Mucosa of stomach (tissue), 1 donor: ENCODE data around the gene ALK.

Experiments used
- H3K27me3 ChIP-seq: one replicate; pipeline ENCODE4 v1.7.0; 2013; ENCODE audit warnings: mild to moderate bottlenecking, low read length; ENCODE audit not compliant: control insufficient read depth, insufficient read depth
- H3K36me3 ChIP-seq: one replicate; pipeline ENCODE4 v1.7.0; 2013; ENCODE audit warnings: low read length; ENCODE audit not compliant: control insufficient read depth, insufficient read depth
- H3K4me1 ChIP-seq: one replicate; pipeline ENCODE4 v1.7.0; 2013; ENCODE audit warnings: mild to moderate bottlenecking, low read length; ENCODE audit not compliant: control insufficient read depth, insufficient read depth
- H3K4me3 ChIP-seq: one replicate; pipeline ENCODE4 v1.7.0; 2013; ENCODE audit warnings: low read length
- H3K9ac ChIP-seq: one replicate; pipeline ENCODE4 v1.7.0; 2013; ENCODE audit warnings: mild to moderate bottlenecking, low read length, moderate library complexity
- H3K9me3 ChIP-seq: one replicate; pipeline ENCODE4 v1.7.0; 2013; ENCODE audit warnings: mild to moderate bottlenecking, low read length, moderate library complexity; ENCODE audit not compliant: control insufficient read depth
- donor health status: Pancreatic carcinoma.

Gene ALK

DNA sequence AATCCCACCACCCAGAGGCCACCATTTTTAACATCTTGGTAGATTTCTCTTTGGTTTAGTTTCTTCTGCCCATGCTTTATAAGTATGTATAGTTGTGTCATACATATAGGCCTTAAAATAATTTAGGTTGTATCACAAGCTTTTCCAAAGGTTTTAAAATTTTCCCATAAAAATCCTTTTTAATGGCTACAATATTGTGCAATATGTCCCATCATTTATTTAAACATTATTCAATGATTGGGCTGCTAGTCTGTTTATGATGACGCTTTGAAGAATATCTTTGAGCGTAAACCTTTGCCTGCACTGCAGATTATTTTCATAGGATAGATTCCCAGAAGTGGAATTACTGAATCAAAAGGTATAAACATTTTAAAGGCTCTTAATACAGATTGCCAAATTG lies 588.8 kb downstream of the ALK start:
- Histone ChIP-seq H3K9ac (no peak overlapping the region), H3K9me3 (no peaks in the 10 kb centered on the region), H3K4me1 (no peaks in the 10 kb centered on the region), H3K36me3 (no peaks in the 10 kb centered on the region), H3K4me3 (no peak overlapping the region), H3K27me3 (peaks cover 4% of the 10 kb centered on the region)

DNA sequence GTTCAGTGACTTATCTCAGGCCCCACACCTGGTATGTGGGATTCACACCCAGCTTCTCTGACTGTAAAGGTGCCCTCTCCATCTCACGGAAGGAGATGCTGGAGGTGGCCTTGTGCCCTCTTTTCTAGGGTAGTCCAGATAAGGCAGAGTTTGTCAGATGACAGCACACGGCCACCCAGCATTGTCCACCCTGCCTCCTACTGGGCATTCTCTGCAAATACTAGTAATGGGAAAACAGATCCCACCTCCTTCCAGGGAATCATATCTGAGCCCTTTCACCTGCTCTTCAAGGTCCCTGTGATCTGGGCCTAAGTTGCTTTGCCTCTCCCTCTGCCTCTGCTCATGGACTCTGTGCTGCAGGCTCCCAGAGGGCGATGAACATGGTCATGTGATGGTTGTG lies 591.5 kb downstream of the ALK start:
- Histone ChIP-seq H3K27me3 (peaks cover 4% of the 10 kb centered on the region), H3K4me3 (no peak overlapping the region), H3K4me1 (no peaks in the 10 kb centered on the region), H3K9ac (no peak overlapping the region), H3K9me3 (no peaks in the 10 kb centered on the region), H3K36me3 (no peaks in the 10 kb centered on the region)

DNA sequence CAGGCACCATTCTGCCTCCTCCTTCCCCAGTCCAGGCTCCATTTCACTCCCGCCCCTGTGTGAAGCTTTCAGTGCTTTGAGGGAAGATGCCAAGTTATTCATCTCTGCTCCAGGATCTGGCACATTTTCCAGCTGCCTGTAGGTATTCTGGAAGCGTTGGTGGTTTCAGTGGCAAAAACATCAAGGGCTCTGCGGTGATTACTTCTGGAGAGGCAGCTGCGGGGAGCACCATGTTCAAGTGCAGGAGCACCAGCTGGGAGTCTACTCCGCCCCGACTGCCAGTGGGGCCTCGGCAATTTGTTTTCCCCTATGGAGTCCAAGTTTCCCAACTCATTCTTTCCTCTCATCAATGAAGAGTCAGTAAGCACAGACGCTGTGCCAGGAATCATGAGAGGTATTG lies 594.5 kb downstream of the ALK start:
- no peaks in the 10 kb centered on the region for H3K9me3 ChIP-seq
- no peaks in the 10 kb centered on the region for H3K4me1 ChIP-seq
- no peaks in the 10 kb centered on the region for H3K36me3 ChIP-seq
- peaks cover 8% of the 10 kb centered on the region for H3K27me3 ChIP-seq
- no peak overlapping the region for H3K9ac ChIP-seq
- no peak overlapping the region for H3K4me3 ChIP-seq

DNA sequence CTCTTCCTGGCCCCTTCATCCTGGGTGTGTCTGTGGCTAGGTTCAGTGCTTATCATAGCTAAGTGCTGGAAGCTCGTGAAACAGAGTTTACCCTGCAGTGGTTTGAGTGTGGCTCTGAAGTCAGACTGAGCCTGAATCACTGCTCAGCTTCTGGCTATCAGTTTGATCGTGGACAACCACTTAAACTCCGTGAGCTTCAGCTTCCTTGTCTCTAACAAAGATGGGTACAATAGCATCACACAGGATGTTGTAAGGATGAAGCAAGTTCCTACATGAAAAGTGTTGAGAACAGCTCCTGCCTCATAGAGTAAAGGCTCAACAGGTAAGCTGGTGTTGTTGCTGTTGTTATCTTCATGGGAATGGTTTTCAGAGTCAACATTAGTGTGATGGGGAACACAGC lies 595.8 kb downstream of the ALK start:
- no peak overlapping the region for H3K9ac ChIP-seq
- peaks cover 8% of the 10 kb centered on the region for H3K27me3 ChIP-seq
- H3K4me3 ChIP-seq: no peak overlapping the region
- H3K9me3 ChIP-seq: no peaks in the 10 kb centered on the region
- no peaks in the 10 kb centered on the region for H3K4me1 ChIP-seq
- no peaks in the 10 kb centered on the region for H3K36me3 ChIP-seq

DNA sequence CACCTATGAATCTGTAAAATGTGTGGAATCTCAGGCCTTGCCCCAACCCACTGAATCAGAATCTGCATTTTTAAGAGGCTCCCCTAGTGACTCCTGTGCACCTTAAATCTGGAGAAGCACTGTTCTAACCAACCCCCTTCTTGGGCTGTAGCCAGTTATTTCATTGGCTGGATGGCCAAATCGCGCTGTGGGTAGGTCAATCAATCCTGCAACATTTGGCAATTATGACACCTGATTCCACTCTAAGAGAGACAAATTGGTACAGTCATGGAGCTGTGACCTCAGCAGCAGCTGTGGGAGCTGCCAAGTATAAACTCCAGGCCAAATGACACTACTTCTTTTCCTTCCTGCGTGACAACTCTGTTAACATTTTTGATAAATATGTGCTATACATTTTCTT lies 597.4 kb downstream of the ALK start:
- Histone ChIP-seq H3K4me1 (no peaks in the 10 kb centered on the region), H3K9me3 (no peaks in the 10 kb centered on the region), H3K9ac (no peak overlapping the region), H3K36me3 (no peaks in the 10 kb centered on the region), H3K4me3 (no peak overlapping the region), H3K27me3 (peaks cover 8% of the 10 kb centered on the region)

DNA sequence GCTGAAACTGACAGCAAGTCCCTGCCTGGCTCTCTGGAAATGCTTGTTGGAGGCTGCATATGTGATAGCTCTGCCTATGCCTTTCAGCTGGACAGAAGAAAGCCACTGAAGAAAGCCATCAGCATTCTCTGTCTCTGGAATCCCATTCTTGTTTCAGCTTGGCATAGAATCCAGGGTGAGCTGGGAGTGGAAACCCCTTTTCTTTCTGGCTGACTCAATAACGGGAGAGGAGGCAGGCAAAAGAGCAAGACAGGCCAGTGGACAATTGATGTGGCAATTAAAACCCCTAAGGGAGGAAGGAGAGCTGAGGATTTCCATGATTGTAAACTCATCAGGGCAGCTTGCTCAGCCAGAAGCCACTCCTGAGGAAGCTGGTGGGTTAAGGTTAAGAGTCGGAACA lies 598.1 kb downstream of the ALK start:
- Histone ChIP-seq H3K27me3 (peaks cover 6% of the 10 kb centered on the region), H3K9ac (no peak overlapping the region), H3K36me3 (no peaks in the 10 kb centered on the region), H3K4me1 (no peaks in the 10 kb centered on the region), H3K4me3 (no peak overlapping the region), H3K9me3 (no peaks in the 10 kb centered on the region)

DNA sequence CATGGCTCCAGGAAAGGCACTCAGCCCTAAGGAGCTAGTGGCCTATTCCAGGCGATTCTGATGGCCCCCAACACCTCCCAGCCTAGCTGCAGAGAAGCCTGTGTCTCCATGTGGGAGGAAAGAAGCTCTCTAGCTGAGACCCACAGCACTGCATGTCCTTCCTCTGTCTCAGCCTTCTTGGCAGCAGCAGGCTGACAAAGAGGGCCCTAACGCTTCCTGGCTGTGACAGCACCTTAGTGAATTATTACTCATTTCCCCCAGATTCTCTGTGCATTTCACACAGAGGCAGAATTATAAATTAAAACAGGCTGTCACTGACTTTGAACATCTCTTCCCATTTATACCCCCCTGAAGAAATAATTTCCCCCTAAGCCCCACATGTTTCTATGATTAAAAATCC lies 599.4 kb downstream of the ALK start:
- Histone ChIP-seq H3K9ac (no peak overlapping the region), H3K4me3 (no peak overlapping the region), H3K27me3 (peaks cover 5% of the 10 kb centered on the region), H3K9me3 (no peaks in the 10 kb centered on the region), H3K4me1 (no peaks in the 10 kb centered on the region), H3K36me3 (no peaks in the 10 kb centered on the region)

DNA sequence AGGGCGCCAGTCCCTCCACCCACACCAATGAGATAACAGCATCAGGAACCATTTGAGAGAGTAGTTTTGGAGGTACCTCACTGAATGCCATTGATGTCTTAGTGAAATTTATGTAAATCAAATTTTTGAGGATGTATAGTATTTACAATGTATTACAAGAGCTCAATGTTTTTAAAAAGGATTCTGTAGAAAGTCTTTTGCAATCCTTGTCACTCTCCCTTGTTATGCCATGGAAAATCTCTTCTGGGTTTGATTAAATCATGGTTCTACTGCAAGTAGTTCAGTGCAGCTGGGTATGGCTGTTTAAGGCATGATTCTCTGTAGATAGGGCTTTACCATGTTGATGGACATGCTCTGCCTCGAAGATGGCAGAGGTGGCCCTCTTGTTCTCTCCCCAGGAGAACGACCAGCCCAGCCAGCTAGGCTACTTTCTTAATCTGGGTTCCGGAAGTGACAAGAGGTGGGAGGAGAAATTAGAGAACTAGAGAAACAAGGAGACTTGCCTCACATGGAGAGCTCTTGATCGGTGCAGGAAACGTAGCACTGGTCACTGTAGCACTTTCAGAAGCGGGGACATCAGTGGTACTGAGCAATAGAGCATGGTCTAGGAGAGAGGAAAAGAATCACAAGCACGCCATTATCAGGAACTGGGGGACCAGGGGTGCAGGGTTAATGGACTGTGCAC lies 603.4 kb downstream of the ALK start:
- Histone ChIP-seq H3K9ac (no peak overlapping the region), H3K4me3 (no peak overlapping the region), H3K9me3 (no peaks in the 10 kb centered on the region), H3K27me3 (peaks cover 3% of the 10 kb centered on the region), H3K4me1 (peaks cover 4% of the 10 kb centered on the region), H3K36me3 (no peaks in the 10 kb centered on the region)

DNA sequence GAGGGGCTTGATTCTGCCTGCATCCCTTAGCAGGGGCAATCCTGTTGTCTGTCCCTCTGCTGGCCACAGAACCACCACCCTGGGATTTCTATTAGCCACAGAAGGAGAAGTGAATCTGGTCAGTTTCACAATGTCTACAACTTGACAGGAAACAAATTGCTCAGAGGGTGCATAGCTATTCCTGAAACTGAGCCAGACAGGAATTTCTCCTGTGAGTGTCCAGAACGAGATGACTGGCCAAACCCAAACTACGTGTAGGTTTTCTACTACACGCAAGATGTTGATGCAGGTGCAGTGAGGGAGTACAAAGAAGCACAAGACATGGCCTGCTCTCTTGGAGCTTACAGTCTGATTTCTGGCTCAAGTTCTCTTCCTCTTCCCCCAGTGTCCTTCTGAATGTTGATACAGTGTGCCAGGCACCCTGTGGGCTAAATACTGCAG lies 604.3 kb downstream of the ALK start:
- Histone ChIP-seq H3K9me3 (no peaks in the 10 kb centered on the region), H3K27me3 (no peaks in the 10 kb centered on the region), H3K9ac (no peak overlapping the region), H3K4me1 (peaks cover 4% of the 10 kb centered on the region), H3K36me3 (no peaks in the 10 kb centered on the region), H3K4me3 (no peak overlapping the region)

DNA sequence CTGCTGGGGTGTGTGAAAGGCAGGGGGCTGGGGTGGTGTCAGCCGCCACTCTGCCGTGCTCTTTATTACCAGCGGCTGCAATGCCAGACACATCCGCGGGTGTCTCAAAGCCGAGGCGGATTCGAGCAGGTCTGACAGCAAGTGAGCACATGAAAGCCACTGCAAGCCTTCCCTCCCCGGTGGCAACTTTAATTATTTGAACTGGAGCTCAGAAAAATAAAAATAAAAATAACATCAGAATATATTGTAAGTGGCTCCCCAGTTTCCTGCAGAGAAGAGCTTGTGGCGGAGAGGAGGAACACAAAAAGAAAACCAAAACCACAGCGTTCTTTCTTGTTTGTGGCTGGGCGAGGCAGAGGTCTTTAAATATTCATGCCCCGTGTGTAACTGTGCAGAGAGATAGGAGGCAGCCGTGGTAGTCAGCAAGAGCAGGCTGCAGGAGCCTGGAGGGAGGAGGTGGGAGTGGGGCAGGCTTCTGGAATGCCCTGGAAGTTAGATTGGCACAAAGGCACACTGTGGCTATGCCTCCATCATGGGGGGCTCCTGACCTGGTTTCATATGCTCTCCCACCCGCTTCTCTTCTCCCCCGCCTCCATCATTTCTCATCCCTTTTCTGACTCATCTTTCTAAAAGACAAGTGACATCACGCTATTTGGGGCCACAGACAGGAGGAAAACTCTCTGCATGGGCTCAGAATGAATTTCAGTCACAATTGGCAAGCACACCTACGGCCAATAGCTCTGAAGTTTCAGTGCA lies 606.4 kb downstream of the ALK start:
- no peak overlapping the region for H3K4me3 ChIP-seq

DNA sequence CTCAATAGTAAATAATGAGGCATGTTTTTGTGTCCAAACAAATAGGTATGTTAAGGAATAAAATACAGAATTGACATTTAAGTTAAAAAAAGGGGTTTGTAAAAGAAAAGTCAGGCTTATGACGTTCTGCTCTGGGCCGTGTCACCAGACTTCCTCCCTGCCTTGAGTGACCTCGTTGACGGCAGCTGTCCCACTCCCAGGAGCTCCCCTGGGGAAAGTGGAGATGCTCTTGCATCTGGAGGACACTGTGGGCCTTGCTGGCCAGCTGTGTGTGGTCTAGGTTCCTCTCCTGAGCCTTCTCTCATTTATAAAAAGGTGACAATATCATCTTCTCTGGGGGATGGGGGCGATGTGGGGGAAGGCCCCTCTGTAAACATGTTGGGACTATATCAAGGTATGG lies 609.9 kb downstream of the ALK start:
- no peaks in the 10 kb centered on the region for H3K9me3 ChIP-seq
- H3K27me3 ChIP-seq: no peaks in the 10 kb centered on the region
- H3K36me3 ChIP-seq: no peaks in the 10 kb centered on the region
- no peak overlapping the region for H3K4me3 ChIP-seq
- H3K4me1 ChIP-seq: peaks cover 19% of the 10 kb centered on the region
- H3K9ac ChIP-seq: no peak overlapping the region

More for the DNA sequence above, 606.4 kb downstream of the ALK start:
- Histone ChIP-seq H3K4me1 (peaks cover 7% of the 10 kb centered on the region), H3K9me3 (no peaks in the 10 kb centered on the region), H3K9ac (no peak overlapping the region), H3K27me3 (no peaks in the 10 kb centered on the region), H3K36me3 (no peaks in the 10 kb centered on the region)

DNA sequence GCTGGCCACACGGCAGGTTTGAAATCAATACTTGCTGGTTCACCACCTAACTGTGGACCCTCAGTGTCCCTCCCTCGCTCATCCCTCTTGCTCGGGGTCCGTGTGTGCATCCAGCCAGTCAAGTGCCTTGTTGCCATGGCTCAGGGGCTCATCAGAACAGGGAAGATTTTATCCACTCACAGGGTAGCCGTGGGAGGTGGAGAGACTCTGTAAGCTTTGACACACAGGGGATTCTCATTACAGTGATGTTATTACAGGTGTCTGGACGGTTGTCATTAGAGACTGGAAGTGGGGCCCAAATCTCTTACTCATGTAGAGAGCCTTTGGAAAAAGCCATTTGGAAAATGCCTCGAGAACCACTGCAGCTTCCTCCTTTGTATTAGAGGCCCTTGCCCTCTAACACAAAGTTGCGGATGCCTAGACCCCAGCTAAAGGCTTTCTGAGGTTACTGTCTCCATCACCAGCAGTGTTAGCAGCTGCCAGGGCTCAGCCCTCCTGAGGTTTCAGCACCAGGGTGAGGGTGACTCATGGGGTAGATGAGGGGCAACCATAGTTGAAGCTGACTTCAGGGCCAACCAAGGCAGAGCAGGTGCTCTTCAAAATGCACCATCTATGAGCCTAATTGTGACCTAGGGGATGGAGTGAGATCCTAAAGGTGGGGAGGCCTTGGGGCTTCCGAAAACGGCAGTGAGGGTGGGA lies 610.6 kb downstream of the ALK start:
- Histone ChIP-seq H3K27me3 (no peaks in the 10 kb centered on the region), H3K4me1 (peaks cover 19% of the 10 kb centered on the region), H3K36me3 (no peaks in the 10 kb centered on the region), H3K9me3 (no peaks in the 10 kb centered on the region), H3K9ac (no peak overlapping the region), H3K4me3 (no peak overlapping the region)
